Panc1 (cell line): Measurements from ENCODE around the gene MC1R. TPM values are rescaled to one million over a fixed set of nuclear protein-coding genes. Genes with fewer than 3 reads are reported as not detected.

Source experiments
- ATAC-seq: fragments of 200-7000 bp; cut with Tn5 transposase; 2 replicates; pipeline ENCODE4 v1.9.1; 2020; ENCODE audit warnings: mild to moderate bottlenecking, moderate library complexity
- BruUV-seq: library from RNA; stranded (reverse); fragments of 400-500 nt; replicated peaks from 2 replicates; lab custom pipeline; 2021; lab: Mats Ljungman, UMichigan
- CTCF ChIA-PET: fragments of 300-600 bp; sonication (Branson Sonifier 250); formaldehyde crosslinking; loops from one replicate; lab custom pipeline; 2022; ENCODE audit warnings: antibody characterized with exemption; lab: Charles Lee
- POLR2A ChIA-PET: fragments of 300-600 bp; sonication (Branson Sonifier 250); formaldehyde crosslinking; loops from one replicate; lab custom pipeline; 2022; ENCODE audit warnings: antibody characterized with exemption; lab: Charles Lee
- DNase-seq: peaks from one replicate; pipeline ENCODE4 v3.0.0-alpha.2; 2010; ENCODE audit warnings: low read depth, low spot score
- H3K27ac ChIP-seq: 2 replicates; pipeline ENCODE4 v1.5.1; 2011; ENCODE audit warnings: mild to moderate bottlenecking, low read length, inconsistent platforms
- H3K27me3 ChIP-seq: fragments of 200-500 bp; sonication (Bioruptor generic); 2 replicates; pipeline ENCODE4 v1.6.0; 2014; ENCODE audit warnings: low read length, inconsistent platforms; ENCODE audit not compliant: control insufficient read depth, insufficient read depth
- H3K36me3 ChIP-seq: fragments of 200-500 bp; sonication (Bioruptor generic); 2 replicates; pipeline ENCODE4 v1.5.1; 2014; ENCODE audit warnings: inconsistent platforms, mild to moderate bottlenecking, low read length, moderate library complexity; ENCODE audit not compliant: control insufficient read depth, insufficient read depth
- H3K4me1 ChIP-seq: 2 replicates; pipeline ENCODE4 v1.5.1; 2011; ENCODE audit warnings: inconsistent platforms, mild to moderate bottlenecking, low read length, moderate library complexity; ENCODE audit not compliant: control insufficient read depth, insufficient read depth
- H3K4me3 ChIP-seq, 2 experiments: 2 replicates each; pipeline ENCODE4 v1.5.1; 2011 to 2012; ENCODE audit warnings: low read depth in 2 of 2, low read length in 2 of 2, mild to moderate bottlenecking in 2 of 2, inconsistent platforms in 1 of 2, moderate library complexity in 1 of 2
- H3K9me3 ChIP-seq: fragments of 200-500 bp; sonication (Bioruptor generic); 2 replicates; pipeline ENCODE4 v1.5.1; 2014; ENCODE audit warnings: low read depth, mild to moderate bottlenecking, inconsistent platforms, low read length, moderate library complexity; ENCODE audit not compliant: control insufficient read depth, insufficient read depth
- POLR2AphosphoS5 ChIP-seq: IDR thresholded peaks from 2 replicates; pipeline ENCODE4 v1.6.1; 2012; ENCODE audit warnings: mild to moderate bottlenecking, low read depth, low read length, moderate library complexity
- SIN3A ChIP-seq: IDR thresholded peaks from 2 replicates; pipeline ENCODE4 v1.6.1; 2012; ENCODE audit warnings: low read depth, mild to moderate bottlenecking, low read length, moderate library complexity, borderline replicate concordance; ENCODE audit not compliant: insufficient read depth
- TCF7L2 ChIP-seq: IDR thresholded peaks from 2 replicates; pipeline ENCODE4 v1.6.1; 2011; ENCODE audit warnings: mild to moderate bottlenecking, low read depth, low read length, inconsistent platforms
- in situ Hi-C: cut with HindIII; loops from 2 replicates; pipeline ENCODE4 v1.10.0; 2016; ENCODE audit warnings: low sequenced_read_pairs, low pct_unique_long_range_greater_than_20kb
- intact Hi-C: fragments of 100-400 bp; cut with micrococcal nuclease; formaldehyde crosslinking; loops from one replicate; pipeline ENCODE4 v1.10.0; 2022; ENCODE audit not compliant: unreplicated experiment
- total RNA-seq: library from RNA; stranded (reverse); gene quantifications from one replicate; pipeline ENCODE4 v1.2.1, GENCODE V29; 2021; ENCODE audit not compliant: unreplicated experiment
- TF ChIP-seq, protein P1 (sequence below): fragments of 450-650 bp; IDR thresholded peaks from 2 replicates; pipeline ENCODE4 v1.5.1; 2017; ENCODE audit warnings: mild to moderate bottlenecking
- TF ChIP-seq, protein P2 (sequence below), 2 experiments: IDR thresholded peaks; 2 replicates each; pipeline ENCODE4 v1.6.1; 2011 to 2012; ENCODE audit warnings: low read depth in 2 of 2, control low read depth in 1 of 2, low read length in 1 of 2, mild to moderate bottlenecking in 1 of 2, moderate library complexity in 1 of 2; ENCODE audit not compliant: insufficient read depth in 1 of 2

MC1R gene
- total RNA-seq, 1 experiment from 2014 or later: 8.7 TPM

- no peaks in the 10 kb centered on the region for H3K4me1 ChIP-seq
- in situ Hi-C loops: no loop called here
- POLR2A ChIA-PET: interaction anchor here (0.9 kb wide), 1 partner anchor 1101 kb away, joined by 6 read pairs; no protein-coding TSS in a partner anchor
- BruUV-seq: no TSS peak
- no peak for ATAC-seq
- no peak overlapping the region for H3K4me3 ChIP-seq
- TF ChIP-seq POLR2AphosphoS5: no peak
- no peak for TF ChIP-seq SIN3A
- TF ChIP-seq, protein P1, sequence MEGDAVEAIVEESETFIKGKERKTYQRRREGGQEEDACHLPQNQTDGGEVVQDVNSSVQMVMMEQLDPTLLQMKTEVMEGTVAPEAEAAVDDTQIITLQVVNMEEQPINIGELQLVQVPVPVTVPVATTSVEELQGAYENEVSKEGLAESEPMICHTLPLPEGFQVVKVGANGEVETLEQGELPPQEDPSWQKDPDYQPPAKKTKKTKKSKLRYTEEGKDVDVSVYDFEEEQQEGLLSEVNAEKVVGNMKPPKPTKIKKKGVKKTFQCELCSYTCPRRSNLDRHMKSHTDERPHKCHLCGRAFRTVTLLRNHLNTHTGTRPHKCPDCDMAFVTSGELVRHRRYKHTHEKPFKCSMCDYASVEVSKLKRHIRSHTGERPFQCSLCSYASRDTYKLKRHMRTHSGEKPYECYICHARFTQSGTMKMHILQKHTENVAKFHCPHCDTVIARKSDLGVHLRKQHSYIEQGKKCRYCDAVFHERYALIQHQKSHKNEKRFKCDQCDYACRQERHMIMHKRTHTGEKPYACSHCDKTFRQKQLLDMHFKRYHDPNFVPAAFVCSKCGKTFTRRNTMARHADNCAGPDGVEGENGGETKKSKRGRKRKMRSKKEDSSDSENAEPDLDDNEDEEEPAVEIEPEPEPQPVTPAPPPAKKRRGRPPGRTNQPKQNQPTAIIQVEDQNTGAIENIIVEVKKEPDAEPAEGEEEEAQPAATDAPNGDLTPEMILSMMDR: no peak
- TF ChIP-seq, protein P2, sequence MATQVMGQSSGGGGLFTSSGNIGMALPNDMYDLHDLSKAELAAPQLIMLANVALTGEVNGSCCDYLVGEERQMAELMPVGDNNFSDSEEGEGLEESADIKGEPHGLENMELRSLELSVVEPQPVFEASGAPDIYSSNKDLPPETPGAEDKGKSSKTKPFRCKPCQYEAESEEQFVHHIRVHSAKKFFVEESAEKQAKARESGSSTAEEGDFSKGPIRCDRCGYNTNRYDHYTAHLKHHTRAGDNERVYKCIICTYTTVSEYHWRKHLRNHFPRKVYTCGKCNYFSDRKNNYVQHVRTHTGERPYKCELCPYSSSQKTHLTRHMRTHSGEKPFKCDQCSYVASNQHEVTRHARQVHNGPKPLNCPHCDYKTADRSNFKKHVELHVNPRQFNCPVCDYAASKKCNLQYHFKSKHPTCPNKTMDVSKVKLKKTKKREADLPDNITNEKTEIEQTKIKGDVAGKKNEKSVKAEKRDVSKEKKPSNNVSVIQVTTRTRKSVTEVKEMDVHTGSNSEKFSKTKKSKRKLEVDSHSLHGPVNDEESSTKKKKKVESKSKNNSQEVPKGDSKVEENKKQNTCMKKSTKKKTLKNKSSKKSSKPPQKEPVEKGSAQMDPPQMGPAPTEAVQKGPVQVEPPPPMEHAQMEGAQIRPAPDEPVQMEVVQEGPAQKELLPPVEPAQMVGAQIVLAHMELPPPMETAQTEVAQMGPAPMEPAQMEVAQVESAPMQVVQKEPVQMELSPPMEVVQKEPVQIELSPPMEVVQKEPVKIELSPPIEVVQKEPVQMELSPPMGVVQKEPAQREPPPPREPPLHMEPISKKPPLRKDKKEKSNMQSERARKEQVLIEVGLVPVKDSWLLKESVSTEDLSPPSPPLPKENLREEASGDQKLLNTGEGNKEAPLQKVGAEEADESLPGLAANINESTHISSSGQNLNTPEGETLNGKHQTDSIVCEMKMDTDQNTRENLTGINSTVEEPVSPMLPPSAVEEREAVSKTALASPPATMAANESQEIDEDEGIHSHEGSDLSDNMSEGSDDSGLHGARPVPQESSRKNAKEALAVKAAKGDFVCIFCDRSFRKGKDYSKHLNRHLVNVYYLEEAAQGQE (IDR thresholded peaks at IDR 0.05; ENCODE audit: insufficient read depth in 1 of 2, low read depth in 2 of 2, low read length in 1 of 2): no peak
- no peak for TF ChIP-seq TCF7L2
- H3K27me3 ChIP-seq: no peaks in the 10 kb centered on the region
- no peaks in the 10 kb centered on the region for H3K9me3 ChIP-seq
- peaks cover 16% of the 10 kb centered on the region; the same call in 1 of the 2 replicates for H3K36me3 ChIP-seq
- CTCF ChIA-PET: no interaction called here
- H3K27ac ChIP-seq: no peak overlapping the region
- intact Hi-C loops: no loop called here
- no peak for DNase-seq
These were observed 37.9 kb upstream of the MC1R start for GRCh38 chr16:89880477-89881367.

- CTCF ChIA-PET: no interaction called here
- DNase-seq: no peak
- no peak overlapping the region for H3K4me3 ChIP-seq
- no peaks in the 10 kb centered on the region for H3K27me3 ChIP-seq
- intact Hi-C loops (no loop called here), in situ Hi-C loops (no loop called here)
- no peaks in the 10 kb centered on the region for H3K9me3 ChIP-seq
- ATAC-seq: no peak
- TF ChIP-seq, protein P2 (IDR thresholded peaks at IDR 0.05; ENCODE audit: insufficient read depth in 1 of 2, low read depth in 2 of 2, low read length in 1 of 2): no peak
- TF ChIP-seq, protein P1: no peak
- TF ChIP-seq SIN3A (no peak), TCF7L2 (no peak), POLR2AphosphoS5 (no peak)
- POLR2A ChIA-PET: no interaction called here
- BruUV-seq: no TSS peak
- no peaks in the 10 kb centered on the region for H3K4me1 ChIP-seq
- peaks cover 12% of the 10 kb centered on the region; the same call in 1 of the 2 replicates for H3K36me3 ChIP-seq
- no peak overlapping the region for H3K27ac ChIP-seq
These were observed 37.3 kb upstream of the MC1R start for GRCh38 chr16:89881368-89881730.
